Natural killer cell (primary cell): ENCODE data around the gene DCDC1. TPM values are rescaled to one million over a fixed set of nuclear protein-coding genes. Genes with fewer than 3 reads are reported as not detected.

Source experiments
- ATAC-seq, 3 donors: fragments of 150-1000 bp in 2 of 3; fragments of 200-7000 bp in 1 of 3; cut with Tn5 transposase; 1 replicate in 1 of 3; 2 replicates in 2 of 3; pipeline ENCODE4 v1.10.0; 2021; ENCODE audit warnings: mild to moderate bottlenecking in 2 of 3, moderate library complexity in 2 of 3
- DNase-seq, 2 donors: peaks; one replicate each; pipeline versions ENCODE4 v3.0.0 to v3.0.0-alpha.2; 2013 to 2021; ENCODE audit warnings: mixed read lengths in 1 of 2
- H3K27ac ChIP-seq: one replicate; pipeline ENCODE4 v1.5.1; 2013; ENCODE audit warnings: mild to moderate bottlenecking, low read length
- H3K27me3 ChIP-seq: one replicate; pipeline ENCODE4 v1.6.1; 2013; ENCODE audit warnings: low read length; ENCODE audit not compliant: control insufficient read depth, insufficient read depth
- H3K36me3 ChIP-seq: one replicate; pipeline ENCODE4 v1.6.1; 2013; ENCODE audit warnings: low read length; ENCODE audit not compliant: control insufficient read depth, insufficient read depth
- H3K4me1 ChIP-seq: one replicate; pipeline ENCODE4 v1.6.1; 2013; ENCODE audit warnings: low read length; ENCODE audit not compliant: control insufficient read depth, insufficient read depth
- H3K4me3 ChIP-seq: one replicate; pipeline ENCODE4 v1.5.1; 2013; ENCODE audit warnings: low read length
- H3K9me3 ChIP-seq: one replicate; pipeline ENCODE4 v1.6.1; 2013; ENCODE audit warnings: low read length; ENCODE audit not compliant: control insufficient read depth, insufficient read depth
- H3K27ac Mint-ChIP-seq, 2 donors: one replicate each; pipeline ENCODE4 v1.8.0; 2022; ENCODE audit warnings: mild to moderate bottlenecking in 2 of 2, mixed read lengths in 2 of 2, moderate library complexity in 1 of 2
- H3K27me3 Mint-ChIP-seq, 2 donors: one replicate each; pipeline ENCODE4 v1.8.0; 2022; ENCODE audit warnings: low read depth in 2 of 2, mixed read lengths in 2 of 2
- H3K36me3 Mint-ChIP-seq: one replicate; pipeline ENCODE4 v1.8.0; 2022; ENCODE audit warnings: mixed read lengths
- H3K4me1 Mint-ChIP-seq, 2 donors: one replicate each; pipeline ENCODE4 v1.8.0; 2022; ENCODE audit warnings: mixed read lengths in 2 of 2
- H3K4me3 Mint-ChIP-seq: one replicate; pipeline ENCODE4 v1.8.0; 2022; ENCODE audit warnings: mild to moderate bottlenecking, moderate library complexity, mixed read lengths
- H3K9me3 Mint-ChIP-seq, 2 donors: one replicate each; pipeline ENCODE4 v1.8.0; 2022; ENCODE audit warnings: mixed read lengths in 2 of 2
- WGBS: methylation state at CpG from one replicate; pipeline ENCODE4 v1.1.7; 2013; ENCODE audit warnings: missing lambda C conversion rate; ENCODE audit not compliant: insufficient coverage; 5-methylcytosine and 5-hydroxymethylcytosine counted together
- intact Hi-C: fragments of 100-400 bp; cut with micrococcal nuclease; formaldehyde crosslinking; loops from one replicate; pipeline ENCODE4 v1.14.2; 2022
- total RNA-seq, 4 donors: library from RNA; stranded (reverse); fragments of 120-200 nt in 1 of 4; gene quantifications; one replicate each; pipeline versions ENCODE4 v1.2.3 to v1.2.4, GENCODE V29; 2013 to 2022
- TF ChIP-seq, protein P1 (sequence below): fragments of 200-600 bp; IDR thresholded peaks from one replicate; pipeline ENCODE4 v1.8.0; 2022; ENCODE audit warnings: antibody characterized with exemption

DCDC1 gene
- total RNA-seq, 3 donors from 2014 or later (not counting 1 experiment from before 2014, with no cell fraction given) = not detected

DNA sequence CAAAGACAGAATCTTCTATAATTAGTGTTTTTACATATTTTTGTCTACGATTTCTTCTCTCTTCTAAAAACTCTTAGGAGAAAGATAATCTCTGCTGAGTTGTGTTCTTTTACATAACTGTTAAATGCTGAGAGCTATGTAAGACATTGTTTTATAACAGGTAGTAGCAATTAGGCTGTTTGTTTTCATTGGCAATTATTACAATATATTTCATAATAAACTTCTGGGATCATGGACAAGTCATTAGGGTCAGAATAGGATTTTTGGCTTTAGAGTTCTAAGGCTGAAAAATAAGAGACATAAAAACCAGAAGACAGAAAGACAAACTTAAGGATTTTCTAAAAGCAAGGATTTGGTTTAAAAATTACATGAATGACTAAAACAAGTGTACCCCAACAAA is 120.8 kb downstream of the DCDC1 start:
- no peaks in the 10 kb centered on the region for H3K4me1 Mint-ChIP-seq

DNA sequence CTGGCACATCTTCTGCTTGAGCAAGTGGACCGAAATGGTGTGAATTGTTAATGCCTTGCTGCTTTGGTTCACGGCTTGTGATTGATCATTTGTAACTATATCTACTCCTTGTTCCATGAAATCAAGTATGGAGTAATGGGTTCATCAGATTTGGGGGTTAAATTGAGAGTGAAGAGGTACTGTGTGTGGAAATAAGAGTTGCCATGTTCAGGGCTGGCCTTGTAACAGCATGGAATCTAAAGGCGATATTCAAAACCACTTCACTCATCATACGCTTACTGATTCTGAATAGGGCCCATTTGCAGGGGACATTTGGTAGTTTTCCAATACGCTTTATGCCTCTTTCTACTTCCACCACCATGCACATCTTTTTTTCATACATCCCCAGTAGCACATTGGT is 122.2 kb downstream of the DCDC1 start:
- Histone ChIP-seq H3K4me1 (no peaks in the 10 kb centered on the region), H3K27ac (no peak overlapping the region), H3K27me3 (no peaks in the 10 kb centered on the region), H3K9me3 (no peaks in the 10 kb centered on the region), H3K36me3 (no peaks in the 10 kb centered on the region), H3K4me3 (no peak overlapping the region)
- Mint-ChIP-seq H3K36me3 (no peaks in the 10 kb centered on the region), H3K4me3 (no peak overlapping the region), H3K9me3 (peaks cover 0 to 5% of the 10 kb centered on the region in 2 donors), H3K27me3 (peaks cover 0 to 3% of the 10 kb centered on the region in 2 donors), H3K4me1 (no peaks in the 10 kb centered on the region), H3K27ac (no peak overlapping the region)
- no peak for ATAC-seq
- intact Hi-C loops = no loop called here
- TF ChIP-seq, protein P1, sequence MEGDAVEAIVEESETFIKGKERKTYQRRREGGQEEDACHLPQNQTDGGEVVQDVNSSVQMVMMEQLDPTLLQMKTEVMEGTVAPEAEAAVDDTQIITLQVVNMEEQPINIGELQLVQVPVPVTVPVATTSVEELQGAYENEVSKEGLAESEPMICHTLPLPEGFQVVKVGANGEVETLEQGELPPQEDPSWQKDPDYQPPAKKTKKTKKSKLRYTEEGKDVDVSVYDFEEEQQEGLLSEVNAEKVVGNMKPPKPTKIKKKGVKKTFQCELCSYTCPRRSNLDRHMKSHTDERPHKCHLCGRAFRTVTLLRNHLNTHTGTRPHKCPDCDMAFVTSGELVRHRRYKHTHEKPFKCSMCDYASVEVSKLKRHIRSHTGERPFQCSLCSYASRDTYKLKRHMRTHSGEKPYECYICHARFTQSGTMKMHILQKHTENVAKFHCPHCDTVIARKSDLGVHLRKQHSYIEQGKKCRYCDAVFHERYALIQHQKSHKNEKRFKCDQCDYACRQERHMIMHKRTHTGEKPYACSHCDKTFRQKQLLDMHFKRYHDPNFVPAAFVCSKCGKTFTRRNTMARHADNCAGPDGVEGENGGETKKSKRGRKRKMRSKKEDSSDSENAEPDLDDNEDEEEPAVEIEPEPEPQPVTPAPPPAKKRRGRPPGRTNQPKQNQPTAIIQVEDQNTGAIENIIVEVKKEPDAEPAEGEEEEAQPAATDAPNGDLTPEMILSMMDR = no peak
- no peak for DNase-seq
- 88% methylated on average over 4 of the region's 5 CpGs for WGBS

More for the DNA sequence above, 120.8 kb downstream of the DCDC1 start:
- no peak for ATAC-seq
- intact Hi-C loops = no loop called here
- no peak overlapping the region for H3K4me3 ChIP-seq
- H3K9me3 Mint-ChIP-seq = peaks cover 0 to 5% of the 10 kb centered on the region in 2 donors
- no peaks in the 10 kb centered on the region for H3K9me3 ChIP-seq
- H3K36me3 ChIP-seq = no peaks in the 10 kb centered on the region
- H3K27me3 Mint-ChIP-seq = peaks cover 0 to 3% of the 10 kb centered on the region in 2 donors
- H3K36me3 Mint-ChIP-seq = no peaks in the 10 kb centered on the region
- H3K27ac Mint-ChIP-seq = no peak overlapping the region
- H3K27me3 ChIP-seq = no peaks in the 10 kb centered on the region
- no peak for DNase-seq
- H3K27ac ChIP-seq = no peak overlapping the region
- TF ChIP-seq, protein P1 = no peak
- no CpG with 5 or more reads among the region's 1 CpG for WGBS
- no peaks in the 10 kb centered on the region for H3K4me1 ChIP-seq
- H3K4me3 Mint-ChIP-seq = no peak overlapping the region

DNA sequence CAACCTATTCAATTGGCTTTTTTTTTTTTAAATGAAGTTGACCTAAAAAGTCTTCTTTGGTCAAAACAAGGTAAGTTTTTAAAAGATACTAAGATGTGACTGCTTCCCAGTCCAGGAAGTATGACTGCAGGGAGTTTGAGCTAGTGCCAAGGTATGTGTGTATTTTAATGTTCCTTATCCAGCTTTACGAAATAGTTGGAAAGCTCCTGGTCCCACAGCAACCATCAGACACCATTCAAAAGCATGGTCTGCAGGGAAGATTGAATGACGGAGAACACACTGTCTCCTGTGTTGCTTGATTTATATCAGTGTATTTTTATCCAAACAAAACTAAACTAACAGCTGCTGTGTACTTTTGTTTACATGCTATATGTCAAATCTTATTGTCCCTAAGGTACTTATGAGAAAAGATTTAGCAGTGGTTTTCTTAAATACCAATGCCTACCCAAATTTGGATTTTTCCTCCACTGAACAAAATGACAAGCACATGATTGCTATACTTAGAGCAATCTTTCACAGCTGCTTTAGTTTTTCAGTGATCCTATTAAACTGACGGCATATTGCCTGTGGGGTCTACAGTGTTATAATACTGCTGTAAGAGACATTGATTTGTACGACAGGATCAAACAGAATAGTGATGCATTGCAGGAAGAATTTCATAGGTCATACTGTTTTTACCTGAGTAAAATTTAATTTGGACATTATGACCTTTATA is 122.9 kb downstream of the DCDC1 start:
- H3K27me3 Mint-ChIP-seq = peaks cover 0 to 3% of the 10 kb centered on the region in 2 donors
- H3K36me3 Mint-ChIP-seq = no peaks in the 10 kb centered on the region
- H3K9me3 ChIP-seq = no peaks in the 10 kb centered on the region
- H3K27ac ChIP-seq = no peak overlapping the region
- H3K4me3 Mint-ChIP-seq = no peak overlapping the region
- ATAC-seq = no peak
- peaks cover 0 to 3% of the 10 kb centered on the region in 2 donors for H3K9me3 Mint-ChIP-seq
- no peak overlapping the region for H3K27ac Mint-ChIP-seq
- no peaks in the 10 kb centered on the region for H3K4me1 ChIP-seq
- H3K36me3 ChIP-seq = no peaks in the 10 kb centered on the region
- TF ChIP-seq, protein P1 = no peak
- no peaks in the 10 kb centered on the region for H3K27me3 ChIP-seq
- H3K4me1 Mint-ChIP-seq = no peaks in the 10 kb centered on the region
- 98% methylated on average over 4 of the region's 4 CpGs for WGBS
- no peak overlapping the region for H3K4me3 ChIP-seq
- DNase-seq = no peak
- intact Hi-C loops = no loop called here

DNA sequence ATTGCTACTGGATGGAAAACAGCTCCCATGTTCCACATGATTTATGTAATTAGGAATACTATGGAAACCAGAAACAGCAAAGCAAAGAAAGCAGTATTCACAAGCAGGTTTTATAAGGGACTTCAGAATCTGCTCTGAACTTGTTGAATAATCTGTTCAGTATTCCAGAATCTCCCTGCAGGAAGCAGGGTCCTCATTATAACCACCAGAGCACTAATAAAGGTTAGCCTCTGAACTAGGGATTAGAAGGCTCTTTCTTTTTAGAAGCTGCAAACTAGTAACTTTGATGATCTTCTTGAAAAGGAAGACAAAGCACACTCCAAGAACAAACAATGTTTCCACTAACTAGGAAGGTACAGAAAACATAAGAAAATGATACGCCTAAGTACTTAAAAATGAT is 125.8 kb downstream of the DCDC1 start:
- Histone ChIP-seq H3K36me3 (no peaks in the 10 kb centered on the region), H3K27ac (no peak overlapping the region), H3K4me1 (no peaks in the 10 kb centered on the region), H3K27me3 (no peaks in the 10 kb centered on the region), H3K4me3 (no peak overlapping the region), H3K9me3 (no peaks in the 10 kb centered on the region)
- intact Hi-C loops = no loop called here
- Mint-ChIP-seq H3K27ac (no peak overlapping the region), H3K4me1 (no peaks in the 10 kb centered on the region), H3K4me3 (no peak overlapping the region), H3K27me3 (no peaks in the 10 kb centered on the region), H3K9me3 (no peaks in the 10 kb centered on the region), H3K36me3 (no peaks in the 10 kb centered on the region)
- TF ChIP-seq, protein P1 = no peak
- no CpG with 5 or more reads among the region's 1 CpG for WGBS
- no peak for ATAC-seq
- no peak for DNase-seq
